ENCODE measurements around the gene TCEA3.

The TCEA3 gene

DNA sequence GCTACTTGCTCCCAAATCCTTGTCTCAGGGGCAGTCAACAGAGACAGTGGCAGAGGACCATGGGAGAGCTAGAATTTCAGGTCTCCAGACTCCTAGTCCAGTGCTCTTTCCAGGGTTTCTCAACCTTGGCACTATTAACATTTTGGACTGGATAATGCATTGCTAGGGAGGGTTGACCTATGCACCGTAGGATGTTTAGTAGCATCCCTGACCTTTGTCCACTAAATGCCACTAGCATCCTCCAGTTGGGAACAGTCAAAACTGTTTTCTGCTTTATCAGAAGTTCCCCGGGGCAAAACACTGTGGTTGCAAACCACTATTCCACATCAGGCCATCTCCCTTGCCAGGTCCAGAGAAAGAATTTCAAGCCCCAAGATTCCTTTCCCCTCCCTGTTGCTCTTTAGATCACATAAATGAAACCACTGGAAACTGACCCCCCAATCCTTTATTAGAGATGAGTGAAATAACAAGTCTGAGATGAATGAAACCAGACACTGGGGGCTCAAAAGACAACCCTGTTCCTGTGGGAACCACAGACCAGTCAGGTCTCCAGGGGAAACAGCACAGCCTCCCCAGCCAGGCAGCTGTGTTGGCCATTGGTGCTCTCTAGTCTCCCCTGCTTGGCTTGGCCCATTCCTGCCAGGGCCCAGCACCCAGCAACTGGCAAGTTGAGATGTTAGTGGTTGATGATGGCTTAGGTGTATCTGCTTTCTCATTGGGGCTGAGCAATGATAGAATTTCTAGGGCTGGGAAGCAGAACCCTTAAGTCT is 3.8 kb upstream of the TCEA3 start:
- H3K4me1 ChIP-seq (ENCODE audit: low read length) = no peaks in the 10 kb centered on the region
- H3K9me2 ChIP-seq (replicated peaks; ENCODE audit: insufficient read depth, low read length) = no peaks in the 10 kb centered on the region
- no peak overlapping the region for H3K27ac ChIP-seq (ENCODE audit: low read length)
- H3K9me3 ChIP-seq (replicated peaks; ENCODE audit: insufficient read depth, low read length) = no peaks in the 10 kb centered on the region
- H3K36me3 ChIP-seq (replicated peaks; ENCODE audit: insufficient read depth, low read length) = no peaks in the 10 kb centered on the region
- H3F3A ChIP-seq (ENCODE audit: insufficient read depth, low read length) = no peaks in the 10 kb centered on the region
- H4K20me1 ChIP-seq (ENCODE audit: insufficient read depth, low read length) = no peaks in the 10 kb centered on the region
- H3K27me3 ChIP-seq (replicated peaks; ENCODE audit: insufficient read depth, low read length) = peaks cover 28% of the 10 kb centered on the region
- no peak overlapping the region for H3K4me3 ChIP-seq (ENCODE audit: low read length)
- no peak overlapping the region for H2AFZ ChIP-seq (ENCODE audit: low read length)
- no peak overlapping the region for H3K9ac ChIP-seq (ENCODE audit: low read length)
- H3K79me2 ChIP-seq (ENCODE audit: low read length) = no peaks in the 10 kb centered on the region
- H3K4me2 ChIP-seq (ENCODE audit: low read depth, low read length) = no peak overlapping the region
- no peak for DNase-seq
- TF ChIP-seq EZH2phosphoT487 (IDR thresholded peaks at IDR 0.05; ENCODE audit: low read length) (no peak), EZH2 (optimal IDR thresholded peaks at IDR 0.05; ENCODE audit: low read depth, low read length) (no peak)
- TF ChIP-seq, protein P1, sequence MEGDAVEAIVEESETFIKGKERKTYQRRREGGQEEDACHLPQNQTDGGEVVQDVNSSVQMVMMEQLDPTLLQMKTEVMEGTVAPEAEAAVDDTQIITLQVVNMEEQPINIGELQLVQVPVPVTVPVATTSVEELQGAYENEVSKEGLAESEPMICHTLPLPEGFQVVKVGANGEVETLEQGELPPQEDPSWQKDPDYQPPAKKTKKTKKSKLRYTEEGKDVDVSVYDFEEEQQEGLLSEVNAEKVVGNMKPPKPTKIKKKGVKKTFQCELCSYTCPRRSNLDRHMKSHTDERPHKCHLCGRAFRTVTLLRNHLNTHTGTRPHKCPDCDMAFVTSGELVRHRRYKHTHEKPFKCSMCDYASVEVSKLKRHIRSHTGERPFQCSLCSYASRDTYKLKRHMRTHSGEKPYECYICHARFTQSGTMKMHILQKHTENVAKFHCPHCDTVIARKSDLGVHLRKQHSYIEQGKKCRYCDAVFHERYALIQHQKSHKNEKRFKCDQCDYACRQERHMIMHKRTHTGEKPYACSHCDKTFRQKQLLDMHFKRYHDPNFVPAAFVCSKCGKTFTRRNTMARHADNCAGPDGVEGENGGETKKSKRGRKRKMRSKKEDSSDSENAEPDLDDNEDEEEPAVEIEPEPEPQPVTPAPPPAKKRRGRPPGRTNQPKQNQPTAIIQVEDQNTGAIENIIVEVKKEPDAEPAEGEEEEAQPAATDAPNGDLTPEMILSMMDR (IDR thresholded peaks at IDR 0.05; ENCODE audit: low read length) = no peak

DNA sequence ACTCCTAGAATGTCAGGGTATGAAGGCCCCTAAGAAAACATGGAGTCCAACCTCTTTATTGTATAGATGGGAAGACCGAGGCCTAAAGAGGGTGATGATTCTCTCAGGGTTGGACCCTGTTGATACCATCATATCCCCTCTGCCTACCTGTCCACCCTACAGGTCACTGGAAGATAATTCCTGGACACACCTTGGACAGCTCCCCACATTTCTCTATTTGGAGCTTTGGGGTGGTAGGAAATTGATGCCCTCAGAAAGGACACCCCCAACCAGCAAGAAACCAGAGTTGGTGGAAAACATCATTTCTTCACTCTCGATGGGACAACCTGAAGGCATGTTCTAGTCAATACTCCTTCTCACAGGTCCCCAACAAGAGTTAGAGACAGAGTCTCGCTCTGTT is 3.0 kb upstream of the TCEA3 start:
- no peaks in the 10 kb centered on the region for H4K20me1 ChIP-seq (ENCODE audit: insufficient read depth, low read length)
- no peak for TF ChIP-seq EZH2phosphoT487 (IDR thresholded peaks at IDR 0.05; ENCODE audit: low read length)
- TF ChIP-seq, protein P1 (IDR thresholded peaks at IDR 0.05; ENCODE audit: low read length) = no peak
- no peak for TF ChIP-seq EZH2 (optimal IDR thresholded peaks at IDR 0.05; ENCODE audit: low read depth, low read length)

GRCh38 chr1:23426828-23427227 is 2.3 kb upstream of the TCEA3 start:
- DNase-seq = no peak
- peaks cover 36% of the 10 kb centered on the region for H3K27me3 ChIP-seq (replicated peaks; ENCODE audit: insufficient read depth, low read length)
- H3K27ac ChIP-seq (ENCODE audit: low read length) = no peak overlapping the region
- TF ChIP-seq EZH2phosphoT487 (IDR thresholded peaks at IDR 0.05; ENCODE audit: low read length) (no peak), EZH2 (optimal IDR thresholded peaks at IDR 0.05; ENCODE audit: low read depth, low read length) (no peak)
- TF ChIP-seq, protein P1 (IDR thresholded peaks at IDR 0.05; ENCODE audit: low read length) = no peak
- no peak overlapping the region for H3K4me2 ChIP-seq (ENCODE audit: low read depth, low read length)
- H3K9ac ChIP-seq (ENCODE audit: low read length) = no peak overlapping the region
- no peaks in the 10 kb centered on the region for H3K9me3 ChIP-seq (replicated peaks; ENCODE audit: insufficient read depth, low read length)
- H3K4me1 ChIP-seq (ENCODE audit: low read length) = no peaks in the 10 kb centered on the region
- no peaks in the 10 kb centered on the region for H3K79me2 ChIP-seq (ENCODE audit: low read length)
- H3F3A ChIP-seq (ENCODE audit: insufficient read depth, low read length) = no peaks in the 10 kb centered on the region
- H3K36me3 ChIP-seq (replicated peaks; ENCODE audit: insufficient read depth, low read length) = no peaks in the 10 kb centered on the region
- H3K9me2 ChIP-seq (replicated peaks; ENCODE audit: insufficient read depth, low read length) = no peaks in the 10 kb centered on the region
- no peak overlapping the region for H2AFZ ChIP-seq (ENCODE audit: low read length)
- H4K20me1 ChIP-seq (ENCODE audit: insufficient read depth, low read length) = no peaks in the 10 kb centered on the region
- H3K4me3 ChIP-seq (ENCODE audit: low read length) = no peak overlapping the region

More for the DNA sequence above, 3.0 kb upstream of the TCEA3 start:
- H3K36me3 ChIP-seq (replicated peaks; ENCODE audit: insufficient read depth, low read length) = no peaks in the 10 kb centered on the region
- H3K27me3 ChIP-seq (replicated peaks; ENCODE audit: insufficient read depth, low read length) = peaks cover 35% of the 10 kb centered on the region
- no peak overlapping the region for H3K4me3 ChIP-seq (ENCODE audit: low read length)
- H3K9ac ChIP-seq (ENCODE audit: low read length) = no peak overlapping the region
- H3K4me2 ChIP-seq (ENCODE audit: low read depth, low read length) = no peak overlapping the region
- no peak for DNase-seq
- H2AFZ ChIP-seq (ENCODE audit: low read length) = no peak overlapping the region
- H3K27ac ChIP-seq (ENCODE audit: low read length) = no peak overlapping the region
- no peaks in the 10 kb centered on the region for H3K79me2 ChIP-seq (ENCODE audit: low read length)
- no peaks in the 10 kb centered on the region for H3K4me1 ChIP-seq (ENCODE audit: low read length)
- no peaks in the 10 kb centered on the region for H3F3A ChIP-seq (ENCODE audit: insufficient read depth, low read length)
- H3K9me3 ChIP-seq (replicated peaks; ENCODE audit: insufficient read depth, low read length) = no peaks in the 10 kb centered on the region
- H3K9me2 ChIP-seq (replicated peaks; ENCODE audit: insufficient read depth, low read length) = no peaks in the 10 kb centered on the region
